Suprapubic skin (tissue), 3 donors: ENCODE measurements around the gene SMCO1.

ENCODE experiments used
- EP300 ChIP-seq: sonication (generic); formaldehyde crosslinking; IDR thresholded peaks from one replicate; pipeline ENCODE4 v1.6.1; 2017; ENCODE audit warnings: antibody characterized with exemption
- POLR2A ChIP-seq, 2 donors: fragments of 450-650 bp; IDR thresholded peaks; one replicate each; pipeline ENCODE4 v1.6.1; 2017; ENCODE audit warnings: antibody characterized with exemption in 2 of 2, mild to moderate bottlenecking in 2 of 2, moderate library complexity in 2 of 2
- TF ChIP-seq, protein P1 (sequence below), 2 donors: fragments of 200-600 bp in 1 of 2; fragments of 450-650 bp in 1 of 2; sonication (generic) in 1 of 2; IDR thresholded peaks; one replicate each; pipeline ENCODE4 v1.5.1; 2016 to 2019; ENCODE audit warnings: antibody characterized with exemption in 2 of 2, mild to moderate bottlenecking in 1 of 2, moderate library complexity in 1 of 2

- TF ChIP-seq, protein P1, sequence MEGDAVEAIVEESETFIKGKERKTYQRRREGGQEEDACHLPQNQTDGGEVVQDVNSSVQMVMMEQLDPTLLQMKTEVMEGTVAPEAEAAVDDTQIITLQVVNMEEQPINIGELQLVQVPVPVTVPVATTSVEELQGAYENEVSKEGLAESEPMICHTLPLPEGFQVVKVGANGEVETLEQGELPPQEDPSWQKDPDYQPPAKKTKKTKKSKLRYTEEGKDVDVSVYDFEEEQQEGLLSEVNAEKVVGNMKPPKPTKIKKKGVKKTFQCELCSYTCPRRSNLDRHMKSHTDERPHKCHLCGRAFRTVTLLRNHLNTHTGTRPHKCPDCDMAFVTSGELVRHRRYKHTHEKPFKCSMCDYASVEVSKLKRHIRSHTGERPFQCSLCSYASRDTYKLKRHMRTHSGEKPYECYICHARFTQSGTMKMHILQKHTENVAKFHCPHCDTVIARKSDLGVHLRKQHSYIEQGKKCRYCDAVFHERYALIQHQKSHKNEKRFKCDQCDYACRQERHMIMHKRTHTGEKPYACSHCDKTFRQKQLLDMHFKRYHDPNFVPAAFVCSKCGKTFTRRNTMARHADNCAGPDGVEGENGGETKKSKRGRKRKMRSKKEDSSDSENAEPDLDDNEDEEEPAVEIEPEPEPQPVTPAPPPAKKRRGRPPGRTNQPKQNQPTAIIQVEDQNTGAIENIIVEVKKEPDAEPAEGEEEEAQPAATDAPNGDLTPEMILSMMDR (IDR thresholded peaks at IDR 0.05) = no peak
- TF ChIP-seq EP300 = no peak
- TF ChIP-seq POLR2A (IDR thresholded peaks at IDR 0.05) = no peak
These were observed 37.1 kb upstream of the SMCO1 start for GRCh38 chr3:196552253-196552652.
